Heart right ventricle (tissue), 16 donors: Measurements from ENCODE around the gene PNMA8A. TPM values are rescaled to one million over a fixed set of nuclear protein-coding genes. Genes with fewer than 3 reads are reported as not detected.
A peak's percentile ranks its signal among the peaks of the same experiment; 100 is the strongest.

Experiments
- ATAC-seq, 8 donors: fragments of 200-7000 bp; cut with Tn5 transposase; one replicate each; pipeline ENCODE4 v1.9.1; 2020; ENCODE audit warnings: mild to moderate bottlenecking in 8 of 8, moderate library complexity in 8 of 8, moderate number of reproducible peaks in 1 of 8
- DNase-seq, 2 donors: peaks; one replicate each; pipeline ENCODE4 v3.0.0-alpha.2; 2020
- H3K27ac ChIP-seq, 10 donors: fragments of 200-600 bp; sonication (generic) in 2 of 10; one replicate each; pipeline versions ENCODE4 v1.5.0 to v1.8.0; 2020 to 2022; ENCODE audit warnings: mild to moderate bottlenecking in 3 of 10
- H3K27me3 ChIP-seq, 7 donors: fragments of 200-600 bp; one replicate each; pipeline ENCODE4 v1.8.0; 2021 to 2022; ENCODE audit warnings: mild to moderate bottlenecking in 2 of 7
- H3K36me3 ChIP-seq, 9 donors: fragments of 200-600 bp; sonication (generic) in 1 of 9; one replicate each; pipeline versions ENCODE4 v1.5.0 to v1.8.0; 2020 to 2022; ENCODE audit warnings: mild to moderate bottlenecking in 2 of 9
- H3K4me1 ChIP-seq, 9 donors: fragments of 200-600 bp; sonication (generic) in 1 of 9; one replicate each; pipeline versions ENCODE4 v1.5.0 to v1.8.0; 2020 to 2022; ENCODE audit warnings: mild to moderate bottlenecking in 4 of 9
- H3K4me3 ChIP-seq, 10 donors: fragments of 200-600 bp; sonication (generic) in 2 of 10; one replicate each; pipeline versions ENCODE4 v1.5.0 to v1.8.0; 2020 to 2022; ENCODE audit warnings: mild to moderate bottlenecking in 7 of 10, moderate library complexity in 2 of 10
- H3K9me3 ChIP-seq, 11 donors: fragments of 200-600 bp in 10 of 11; sonication (generic) in 2 of 11; one replicate each; pipeline versions ENCODE4 v1.5.0 to v1.8.0; 2013 to 2022; ENCODE audit warnings: mild to moderate bottlenecking in 2 of 11, control low read depth in 1 of 11, moderate library complexity in 1 of 11
- CTCF ChIP-seq, 9 donors: fragments of 200-600 bp; sonication (generic) in 2 of 9; IDR thresholded peaks; one replicate each; pipeline versions ENCODE4 v1.5.0 to v1.8.0; 2021 to 2022; ENCODE audit warnings: antibody characterized with exemption in 9 of 9, mild to moderate bottlenecking in 5 of 9, moderate library complexity in 1 of 9
- WGBS, 2 donors: extraction: QIAGEN DNeasy Blood & Tissue Kit; methylation state at CpG; one replicate each; pipeline ENCODE4 v1.1.7; 2013; ENCODE audit warnings: inconsistent platforms in 1 of 2; 5-methylcytosine and 5-hydroxymethylcytosine counted together
- intact Hi-C, 10 donors: fragments of 100-400 bp; cut with DNase I; formaldehyde crosslinking; loops; one replicate each; pipeline versions ENCODE4 v1.11.1 to v1.14.2; 2022
- polyA plus RNA-seq, 2 donors: library from polyadenylated mRNA; stranded (reverse); fragments of 200-250 nt; gene quantifications; one replicate each; pipeline ENCODE4 v1.2.3, GENCODE V29; 2013
- total RNA-seq, 10 donors: library from RNA; stranded (reverse); fragmentation: NEBNext Ultra II Directional in 3 of 10; extraction: Animal tissue kit (Norgen Biotek cat#: 25700) in 3 of 10; gene quantifications; one replicate each; pipeline versions ENCODE4 v1.2.1 to v1.2.4, GENCODE V29; 2021 to 2023
- donor health status: Arrhythmogenic right ventricular cardiomyopathy.
- donor health status: ischemic (EF 13 %, LVEDD 7.1; RV severe dilation, severe dysfunction).
- donor health status: healthy with polysubstance abuse.
- donor health status: DM: no; HTN: yes; CAD: no.
- donor health status: DM: no; HTN: no; CAD: no.
- donor health status: ischemic (EF 25% LVEDD 6.9; RV normal size, moderate dysfunction).
- donor health status: ischemic (EF 25% LVEDD 5.7; RV mildly dilated, moderate dysfunction).
- donor health status: healthy.
- donor health status: DM: yes; HTN: yes; CAD: no.
- donor health status: Ischemic cardiomyopathy.
- donor health status: ischemic (EF 35%, LVEDD 5.7; RV mildly dilated, moderate dysfunction).
- donor health status: nonischemic (EF 11% LVEDD 7.7; RV severe dilation, severe dysfunction).
- donor health status: DM: yes; HTN: yes; CAD: no.
- donor health status: PGD.
- donor health status: ischemic (EF 29% LVEDD 5.4; RV normal size, mild dysfunction).
- donor health status: nonischemic (EF 23%, LVEDD 6.1; RV moderate dilation, normal function).

PNMA8A gene
- total and polyA plus RNA-seq, 12 donors, result 2.8 to 12.3 (median 8.7) TPM

- ATAC-seq (peak in 5 of 8 donors; percentile 2 to 16 (median 3)), DNase-seq (no peak)
- Histone ChIP-seq H3K4me1 (peaks cover 7 to 58% (median 37%) of the 10 kb centered on the region in 9 donors), H3K36me3 (no peaks in the 10 kb centered on the region), H3K4me3 (peak overlapping the region; percentile 21 to 62 (median 56)), H3K27ac (peak overlapping the region in 9 of 10 donors; percentile 27 to 85 (median 75)), H3K27me3 (peaks cover 3 to 82% (median 63%) of the 10 kb centered on the region in 7 donors), H3K9me3 (no peaks in the 10 kb centered on the region)
- intact Hi-C loops, result loop anchor here in 1 of 10 donors (10.0 kb wide), 1 partner anchor 218 kb away; no protein-coding TSS in a partner anchor
- no peak for TF ChIP-seq CTCF (IDR thresholded peaks at IDR 0.05)
- 24 to 33% methylated on average over 17 of the region's 17 CpGs for WGBS, 2 donors
Measured at GRCh38 chr19:46492841-46493235, 21.5 kb upstream of the PNMA8A start.

GRCh38 chr19:46491975-46492682 lies 20.8 kb upstream of the PNMA8A start:
- no peak overlapping the region for H3K27ac ChIP-seq
- peak overlapping the region in 2 of 10 donors; percentile 49 to 62 for H3K4me3 ChIP-seq
- DNase-seq (no peak), ATAC-seq (no peak)
- WGBS, 2 donors, result 62 to 66% methylated on average over 18 of the region's 18 CpGs
- H3K9me3 ChIP-seq, result no peaks in the 10 kb centered on the region
- TF ChIP-seq CTCF (IDR thresholded peaks at IDR 0.05), result no peak
- intact Hi-C loops, result loop anchor here in 1 of 10 donors (10.0 kb wide), 1 partner anchor 217 kb away; no protein-coding TSS in a partner anchor
- H3K36me3 ChIP-seq, result no peaks in the 10 kb centered on the region
- peaks cover 3 to 89% (median 69%) of the 10 kb centered on the region in 7 donors for H3K27me3 ChIP-seq
- peaks cover 13 to 65% (median 45%) of the 10 kb centered on the region in 9 donors for H3K4me1 ChIP-seq

GRCh38 chr19:46490774-46491173 lies 19.4 kb upstream of the PNMA8A start:
- peaks cover 3 to 94% (median 73%) of the 10 kb centered on the region in 7 donors for H3K27me3 ChIP-seq
- intact Hi-C loops, result loop anchor here in 1 of 10 donors (10.0 kb wide), 1 partner anchor 216 kb away; no protein-coding TSS in a partner anchor
- no peak overlapping the region for H3K4me3 ChIP-seq
- no peak for TF ChIP-seq CTCF (IDR thresholded peaks at IDR 0.05)
- H3K9me3 ChIP-seq, result no peaks in the 10 kb centered on the region
- H3K36me3 ChIP-seq, result no peaks in the 10 kb centered on the region
- no peak for ATAC-seq
- WGBS, 2 donors, result 65 to 73% methylated on average over 9 of the region's 9 CpGs
- peaks cover 14 to 66% (median 45%) of the 10 kb centered on the region in 9 donors for H3K4me1 ChIP-seq
- DNase-seq, result no peak
- H3K27ac ChIP-seq, result no peak overlapping the region

- Histone ChIP-seq H3K4me3 (peak overlapping the region in 9 of 10 donors; percentile 3 to 38 (median 19)), H3K27me3 (peaks cover 3 to 83% (median 73%) of the 10 kb centered on the region in 7 donors), H3K36me3 (no peaks in the 10 kb centered on the region), H3K9me3 (no peaks in the 10 kb centered on the region), H3K27ac (no peak overlapping the region), H3K4me1 (peaks cover 14 to 54% (median 45%) of the 10 kb centered on the region in 9 donors)
- intact Hi-C loops, result loop anchor here in 9 of 10 donors (2.0 to 10.0 kb wide), 9 partner anchors 25 to 215 kb away; no protein-coding TSS in a partner anchor
- DNase-seq (peak; percentile 45 to 64), ATAC-seq (peak in 7 of 8 donors; percentile 45 to 65 (median 59))
- 4 to 7% methylated on average over 52 of the region's 52 CpGs for WGBS, 2 donors
- TF ChIP-seq CTCF (IDR thresholded peaks at IDR 0.05), result peak; percentile 8 to 57 (median 46)
Measured at GRCh38 chr19:46489445-46490272, 18.3 kb upstream of the PNMA8A start.
